Kidney epithelial cell (primary cell): ENCODE measurements around the gene GCNA. TPM values are rescaled to one million over a fixed set of nuclear protein-coding genes. Genes with fewer than 3 reads are reported as not detected.

Source experiments
- DNase-seq: peaks from one replicate; pipeline ENCODE4 v3.0.0-alpha.2; 2010; ENCODE audit warnings: low read depth
- H3K27me3 ChIP-seq: 2 replicates; pipeline ENCODE4 v1.6.0; 2011; ENCODE audit warnings: low read length; ENCODE audit not compliant: control insufficient read depth, insufficient read depth
- H3K36me3 ChIP-seq: 2 replicates; pipeline ENCODE4 v1.5.1; 2011; ENCODE audit warnings: low read length; ENCODE audit not compliant: control insufficient read depth, insufficient read depth
- H3K4me3 ChIP-seq: 2 replicates; pipeline ENCODE4 v1.5.1; 2011; ENCODE audit warnings: low read depth, mild to moderate bottlenecking, control low read depth, low read length
- CTCF ChIP-seq: IDR thresholded peaks from 2 replicates; pipeline ENCODE4 v1.5.1; 2011; ENCODE audit warnings: mild to moderate bottlenecking, moderate library complexity, low read length, control low read depth, inconsistent platforms; ENCODE audit not compliant: insufficient read depth, poor library complexity, severe bottlenecking
- total RNA-seq: library from RNA; depleted of rRNA; stranded (reverse); fragments of >200 nt; gene quantifications from 2 replicates; pipeline ENCODE4 v1.2.3, GENCODE V29; 2015

The GCNA gene
- total RNA-seq, result 3.1 and 4.1 TPM in 2 replicates

GRCh38 chrX:71578253-71579135 is at the start of gene GCNA:
Gene GCNA (plus strand): TSS chrX:71578437. CDS start chrX:71580822, 2,385 bp downstream.
- no peak for TF ChIP-seq CTCF
- Histone ChIP-seq H3K36me3 (no peaks in the 10 kb centered on the region), H3K4me3 (no peak within 1 kb of the TSS), H3K27me3 (no peaks in the 10 kb centered on the region)
- DNase-seq, result no peak

GRCh38 chrX:71532078-71532752 is 46.0 kb upstream of the GCNA start:
- Histone ChIP-seq H3K27me3 (no peaks in the 10 kb centered on the region), H3K36me3 (no peaks in the 10 kb centered on the region), H3K4me3 (peak overlapping the region; percentile 56)
- DNase-seq, result peak; percentile 51
- TF ChIP-seq CTCF, result no peak

GRCh38 chrX:71532753-71533425 is 45.3 kb upstream of the GCNA start, which contains the start of gene OGT:
Gene OGT (plus strand): TSS chrX:71533104. CDS start chrX:71533300, 196 bp downstream.
- Histone ChIP-seq H3K36me3 (no peaks in the 10 kb centered on the region), H3K4me3 (peak within 1 kb of the TSS; percentile 56), H3K27me3 (no peaks in the 10 kb centered on the region)
- peak; percentile 75 for DNase-seq
- TF ChIP-seq CTCF, result no peak

GRCh38 chrX:71533516-71533850 is 44.8 kb upstream of the GCNA start:
- Histone ChIP-seq H3K4me3 (peak overlapping the region; percentile 56), H3K27me3 (no peaks in the 10 kb centered on the region), H3K36me3 (no peaks in the 10 kb centered on the region)
- TF ChIP-seq CTCF, result no peak
- no peak for DNase-seq

- no peak for DNase-seq
- no peaks in the 10 kb centered on the region for H3K27me3 ChIP-seq
- peak overlapping the region; percentile 56 for H3K4me3 ChIP-seq
- H3K36me3 ChIP-seq, result no peaks in the 10 kb centered on the region
- no peak for TF ChIP-seq CTCF
Measured at GRCh38 chrX:71533851-71534561, 44.2 kb upstream of the GCNA start.
